H54 (cell line): Measurements from ENCODE around the gene METTL21A.

Experiments used
- DNase-seq: peaks from one replicate; pipeline ENCODE4 v3.0.0; 2011; ENCODE audit warnings: low spot score, mixed read lengths; ENCODE audit not compliant: insufficient read length
- FAIRE-seq: peaks from 3 replicates; lab custom pipeline; 2011; peaks lifted over from hg19 to GRCh38; lab: Jason Lieb, UNC
- POLR2A ChIP-seq: IDR thresholded peaks from 2 replicates; pipeline ENCODE4 v1.6.1; 2011; ENCODE audit warnings: low read depth, mild to moderate bottlenecking, low read length

Gene METTL21A

DNA sequence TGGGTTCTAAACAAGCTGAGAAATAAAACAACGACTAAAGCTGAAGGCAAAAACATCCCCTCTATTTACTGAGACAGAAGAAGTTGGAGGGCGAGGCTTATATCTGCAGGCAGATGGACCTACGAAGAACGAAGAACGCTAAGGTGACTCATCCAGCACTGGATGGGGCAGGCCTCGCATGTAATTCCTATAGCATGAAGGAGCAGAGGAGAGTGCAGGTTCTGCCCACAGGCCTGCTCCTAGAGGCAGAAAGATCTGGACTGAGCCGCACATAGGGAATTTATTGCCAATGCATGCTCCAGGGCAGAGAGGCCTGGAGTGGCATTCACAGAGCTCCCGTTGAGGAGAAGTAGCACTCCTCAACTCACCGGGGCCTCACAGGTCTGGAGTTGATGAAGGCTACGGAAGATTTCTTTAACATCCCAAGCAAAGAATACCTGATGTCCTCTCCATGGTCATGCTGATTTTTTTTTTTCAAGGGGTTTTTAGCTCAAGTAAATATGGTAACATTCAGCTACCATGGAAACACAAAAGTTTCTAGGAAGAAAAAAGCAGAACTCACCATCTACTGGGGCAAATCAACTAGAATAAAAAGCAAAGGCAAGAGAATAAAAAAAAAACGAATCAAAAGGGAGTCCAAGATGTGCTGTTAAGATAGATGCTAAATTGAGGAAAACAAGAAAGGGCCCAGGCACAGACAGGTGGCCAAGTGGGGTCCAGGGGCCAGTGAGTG lies 10.4 kb upstream of the METTL21A start:
- no peak for TF ChIP-seq POLR2A
- no peak for DNase-seq
- no peak for FAIRE-seq

DNA sequence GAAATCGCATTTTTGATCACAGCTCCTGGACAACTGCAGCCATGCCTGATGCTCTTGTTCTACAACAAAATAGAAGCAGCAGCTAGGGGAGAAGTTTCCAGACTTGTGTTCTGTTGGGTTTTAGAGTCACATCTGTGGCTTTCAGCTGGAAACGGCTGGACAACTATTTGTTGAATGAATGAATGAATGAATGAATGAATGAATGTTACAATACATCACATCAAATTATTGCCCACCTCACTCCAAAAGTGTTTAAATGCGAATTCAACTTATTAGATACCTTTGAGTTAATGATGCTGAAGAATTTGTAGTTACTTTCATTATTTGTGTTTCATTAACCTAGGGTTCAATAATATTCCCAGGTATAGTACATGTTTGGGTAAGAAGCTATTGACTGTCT lies 8.5 kb upstream of the METTL21A start:
- TF ChIP-seq POLR2A = no peak
- no peak for DNase-seq
- FAIRE-seq = no peak

DNA sequence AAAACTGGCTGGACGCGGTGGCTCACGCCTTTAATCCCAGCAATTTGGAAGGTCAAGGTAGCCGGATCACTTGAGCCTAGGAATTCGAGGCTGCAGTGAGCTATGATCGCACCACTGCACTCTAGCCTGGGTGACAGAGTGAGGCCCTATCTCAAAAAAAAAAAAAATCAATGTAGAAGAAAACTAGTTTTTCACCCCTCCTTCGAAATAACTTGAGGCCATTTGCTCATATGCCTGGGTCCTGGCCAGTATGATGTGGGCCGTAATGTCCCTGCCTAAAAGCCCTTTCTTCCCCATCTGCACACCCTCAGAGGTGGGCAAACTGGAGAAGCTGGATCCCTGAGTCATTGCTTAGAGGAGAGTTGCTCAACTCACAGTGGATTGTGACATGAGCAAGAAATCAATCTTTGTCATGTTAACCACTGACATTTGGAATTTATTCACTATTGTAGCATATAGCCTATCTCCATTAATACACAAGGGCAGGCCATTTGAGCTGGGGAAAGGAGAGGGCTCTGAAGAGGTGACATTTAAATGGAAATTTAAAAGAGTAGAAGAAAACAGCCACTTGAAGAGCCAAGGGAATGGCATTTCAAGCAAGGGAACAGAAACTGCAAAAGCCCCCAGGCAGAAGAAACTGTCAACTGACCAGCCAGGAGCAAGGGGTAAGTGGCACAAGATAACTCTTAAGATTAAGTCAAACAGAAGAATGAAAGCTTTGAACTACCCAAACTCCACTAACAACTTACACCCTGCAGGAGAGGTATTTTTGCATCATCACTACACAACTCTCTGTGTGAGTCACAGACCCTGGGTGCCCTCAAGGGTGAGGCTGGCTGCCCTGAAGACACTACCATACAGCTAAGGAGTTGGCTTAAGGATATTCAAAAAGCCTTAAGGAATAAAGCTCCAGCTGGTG lies 7.6 kb upstream of the METTL21A start:
- FAIRE-seq = peak; percentile 95
- peak; percentile 52 for DNase-seq
- TF ChIP-seq POLR2A = no peak

DNA sequence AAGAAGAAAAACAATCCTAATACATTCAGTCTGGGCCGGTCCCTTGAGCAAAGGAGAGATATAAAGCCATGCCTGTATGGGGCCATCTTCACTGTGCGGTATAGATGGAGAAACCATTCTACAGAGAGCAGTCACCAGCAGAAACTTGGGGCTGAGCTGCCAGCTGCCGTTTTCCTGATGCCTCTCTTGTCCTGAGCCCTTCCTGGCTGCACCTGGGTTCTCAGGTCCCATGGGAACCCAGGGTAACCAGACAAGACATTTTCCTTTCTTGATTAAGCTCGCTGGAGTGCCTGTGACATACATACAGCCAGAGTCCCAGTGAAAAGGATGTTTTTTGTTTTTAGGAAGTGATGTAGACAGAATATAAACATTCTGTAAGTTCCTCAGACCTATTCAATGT lies 5.3 kb upstream of the METTL21A start:
- TF ChIP-seq POLR2A = no peak
- FAIRE-seq = no peak
- no peak for DNase-seq

DNA sequence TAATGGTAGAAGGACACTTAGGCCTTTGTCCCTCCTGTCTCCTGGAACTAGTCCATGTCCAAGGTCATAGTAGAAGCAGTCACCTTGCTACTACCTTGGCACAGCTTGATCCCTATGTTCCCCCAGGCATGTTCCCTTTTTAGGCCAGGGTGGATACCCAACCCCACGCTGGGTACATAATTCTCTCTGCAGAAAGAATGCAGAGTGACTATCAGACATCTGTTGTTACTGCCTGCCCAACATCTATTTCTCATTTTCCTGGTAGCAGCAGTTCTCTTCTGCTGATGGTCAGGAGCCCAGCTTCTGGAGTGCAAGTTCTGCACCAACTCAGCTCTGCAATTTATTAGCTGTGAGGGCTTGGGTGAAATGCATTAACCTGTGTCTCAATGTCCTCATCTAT lies 4.4 kb upstream of the METTL21A start:
- no peak for DNase-seq
- no peak for TF ChIP-seq POLR2A
- no peak for FAIRE-seq

DNA sequence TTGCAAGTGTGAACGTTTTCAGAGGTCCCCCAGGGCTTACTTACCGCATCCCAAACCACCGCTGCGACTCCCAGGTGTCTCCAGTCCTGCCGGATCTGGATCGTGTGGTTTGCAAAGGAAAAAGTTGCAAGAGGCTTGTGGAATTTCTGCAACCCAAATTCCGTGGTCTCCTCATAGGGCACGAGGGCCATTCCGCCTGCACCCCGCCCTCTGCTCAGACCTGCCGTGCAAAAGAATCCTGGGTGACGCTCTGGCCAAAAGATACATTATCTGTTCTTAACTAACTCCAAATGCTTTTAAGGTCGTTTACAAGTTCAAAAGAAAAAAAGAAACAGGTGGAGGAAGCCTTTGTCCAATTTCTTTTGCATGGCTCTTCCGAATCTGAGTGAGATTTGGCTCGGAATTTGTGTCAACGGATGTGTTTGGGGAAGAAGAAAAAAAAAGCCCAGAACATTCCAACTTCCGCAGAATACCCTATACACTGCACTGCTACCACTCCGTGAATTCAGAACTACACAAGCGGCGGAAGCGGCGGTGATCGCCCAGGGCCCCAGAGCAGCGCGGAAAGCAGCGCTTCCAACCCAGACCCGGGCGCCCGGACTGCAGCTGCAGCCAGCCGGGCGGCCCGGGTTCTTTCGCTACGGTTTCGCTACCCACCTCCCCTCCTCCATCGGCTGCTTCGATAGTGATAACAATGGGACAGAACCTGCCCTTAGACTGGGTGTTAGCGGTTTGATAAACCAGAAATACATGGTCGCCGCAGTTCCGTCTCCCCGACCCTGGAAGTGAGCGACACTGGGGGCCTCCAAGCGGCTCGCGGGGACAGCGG lies 795 bp downstream of the METTL21A start:
- FAIRE-seq = no peak
- DNase-seq = peak; percentile 30
- peak; percentile 43; the same call in 1 of the 2 replicates for TF ChIP-seq POLR2A

DNA sequence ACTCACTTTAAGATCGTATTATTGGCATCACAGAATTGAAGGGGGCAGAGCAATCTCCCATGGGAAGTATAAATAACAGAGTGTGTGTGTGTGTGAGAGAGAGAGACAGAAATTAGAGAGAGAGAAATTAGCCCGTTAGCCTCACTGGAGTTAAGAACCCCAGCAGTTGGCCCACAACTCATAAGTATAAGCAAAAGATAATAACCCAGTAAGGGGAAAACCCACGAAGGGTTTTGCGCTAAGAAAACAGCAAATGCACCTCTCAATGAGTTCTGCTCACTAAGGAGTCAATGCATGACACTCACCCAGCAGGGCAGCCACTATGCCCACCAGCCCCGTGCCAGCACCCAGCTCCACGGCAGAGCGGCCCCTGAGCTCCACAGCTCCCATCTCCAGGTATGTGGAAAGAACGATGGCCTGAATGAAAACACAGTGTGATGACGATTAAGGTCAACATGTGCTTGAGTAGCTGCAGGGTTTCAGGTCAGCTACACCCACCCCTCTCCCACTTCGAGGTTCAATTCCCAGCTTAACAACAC lies 3.6 kb downstream of the METTL21A start:
- FAIRE-seq (no peak), DNase-seq (no peak)
- no peak for TF ChIP-seq POLR2A

DNA sequence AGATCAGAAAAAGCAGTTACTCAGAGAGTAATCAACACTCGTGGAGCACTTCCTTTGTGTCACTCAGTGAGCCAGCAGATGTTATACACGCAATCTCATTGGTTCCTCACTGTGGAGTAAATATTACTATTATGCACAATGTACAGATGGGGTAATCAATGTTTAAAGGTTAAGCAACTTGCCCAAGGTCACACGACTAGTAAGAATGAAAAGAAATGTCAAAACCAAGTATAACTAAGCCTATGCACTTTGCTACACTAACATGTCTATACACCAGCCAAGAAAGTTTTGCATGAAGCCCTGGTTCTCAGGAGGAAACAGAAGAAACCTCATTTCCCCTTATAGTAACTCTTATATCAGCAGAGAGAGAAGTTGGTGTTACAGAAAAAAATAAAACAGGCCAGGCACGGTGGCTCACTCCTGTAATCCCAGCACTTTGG lies 5.4 kb downstream of the METTL21A start:
- no peak for FAIRE-seq
- TF ChIP-seq POLR2A = no peak
- no peak for DNase-seq

DNA sequence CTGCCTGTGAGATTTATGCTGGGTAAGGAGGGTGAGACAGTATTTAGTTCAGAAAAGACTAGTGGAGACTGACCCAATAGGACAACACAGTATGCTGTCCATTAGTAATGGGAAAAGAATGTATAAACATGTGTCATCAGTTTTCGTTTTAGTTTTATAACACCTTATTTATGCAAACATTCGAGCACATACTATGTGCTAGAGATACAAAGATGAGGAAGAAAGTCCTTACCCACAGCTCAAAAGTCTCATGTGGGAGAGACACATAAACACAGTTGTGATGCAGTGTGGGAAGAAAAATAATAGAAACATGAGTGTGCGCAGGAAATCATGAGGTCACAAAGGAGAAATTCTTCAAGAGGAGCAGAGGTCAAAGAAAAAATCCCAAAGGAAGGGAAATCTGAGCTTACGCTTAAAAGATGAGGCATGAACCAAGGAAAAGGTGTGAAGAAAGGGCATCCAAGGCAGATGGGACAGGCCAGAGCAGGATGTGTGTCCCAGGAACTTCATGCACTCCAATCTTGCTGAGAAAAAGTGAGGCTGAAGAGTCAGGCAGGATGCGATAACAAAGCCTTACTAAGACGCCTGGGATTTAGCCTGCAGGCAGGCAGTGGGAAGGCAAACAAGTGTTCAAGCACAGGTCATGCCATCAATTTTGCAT lies 8.1 kb downstream of the METTL21A start:
- peak; percentile 42 for DNase-seq
- peak; percentile 88 for FAIRE-seq
- no peak for TF ChIP-seq POLR2A

DNA sequence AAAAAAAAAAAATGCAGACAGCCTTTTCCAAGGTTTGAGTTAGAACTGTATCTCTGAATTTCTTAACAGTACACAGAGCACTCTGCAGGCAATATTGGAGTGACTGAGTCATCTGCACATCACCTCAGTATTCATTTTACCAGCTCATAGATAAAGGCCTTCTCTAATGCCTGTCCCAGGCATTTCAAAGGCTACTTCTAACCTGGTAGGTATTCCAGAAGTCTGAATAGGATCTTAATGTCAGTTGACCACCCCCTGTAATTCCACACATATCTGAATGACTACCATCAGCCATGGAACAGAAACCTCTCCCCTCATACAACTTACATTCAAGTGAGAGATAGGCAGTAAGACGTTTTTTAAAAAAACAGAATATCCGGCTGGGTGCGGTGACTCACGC lies 9.0 kb downstream of the METTL21A start:
- FAIRE-seq (peak; percentile 75), DNase-seq (peak; percentile 13)
- TF ChIP-seq POLR2A = no peak

DNA sequence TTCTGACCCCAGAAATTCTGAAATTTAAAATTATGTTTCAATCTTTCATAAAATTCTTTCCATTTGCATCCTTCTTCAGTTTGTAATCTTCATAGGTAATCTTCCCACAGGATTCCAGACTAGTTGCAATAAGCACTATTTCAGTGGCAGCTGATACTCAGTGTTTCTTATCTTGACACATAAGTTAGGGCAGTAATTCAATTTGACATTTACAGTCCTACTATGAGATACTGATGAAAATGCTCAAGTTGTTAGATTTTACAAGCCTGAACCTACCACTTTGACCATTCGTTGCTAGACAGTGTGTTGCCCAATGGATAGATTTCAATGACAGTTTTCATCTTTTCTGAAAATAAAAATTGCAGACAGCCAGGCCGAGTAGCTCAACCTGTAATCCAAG lies 10.4 kb downstream of the METTL21A start:
- TF ChIP-seq POLR2A = no peak
- FAIRE-seq (no peak), DNase-seq (no peak)

DNA sequence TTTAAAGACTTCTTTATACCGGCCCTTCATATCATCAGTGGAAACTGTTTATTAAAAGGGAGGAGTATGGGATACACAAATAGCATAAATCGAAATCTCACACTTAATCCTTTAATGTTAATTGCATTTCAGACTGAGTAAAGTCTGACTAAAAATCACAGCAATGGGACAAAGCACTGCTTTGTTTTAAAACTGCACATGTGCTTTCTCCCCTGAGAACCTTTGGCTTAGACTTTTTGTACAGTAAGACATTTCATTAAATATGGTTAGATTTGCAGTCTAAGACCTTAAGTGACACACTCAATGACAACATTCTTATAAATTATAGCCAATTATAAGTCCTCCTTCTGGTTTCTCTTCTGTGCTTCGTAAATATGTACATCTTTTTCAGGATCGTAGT lies 12.5 kb downstream of the METTL21A start:
- no peak for TF ChIP-seq POLR2A
- DNase-seq = no peak
- FAIRE-seq = no peak

DNA sequence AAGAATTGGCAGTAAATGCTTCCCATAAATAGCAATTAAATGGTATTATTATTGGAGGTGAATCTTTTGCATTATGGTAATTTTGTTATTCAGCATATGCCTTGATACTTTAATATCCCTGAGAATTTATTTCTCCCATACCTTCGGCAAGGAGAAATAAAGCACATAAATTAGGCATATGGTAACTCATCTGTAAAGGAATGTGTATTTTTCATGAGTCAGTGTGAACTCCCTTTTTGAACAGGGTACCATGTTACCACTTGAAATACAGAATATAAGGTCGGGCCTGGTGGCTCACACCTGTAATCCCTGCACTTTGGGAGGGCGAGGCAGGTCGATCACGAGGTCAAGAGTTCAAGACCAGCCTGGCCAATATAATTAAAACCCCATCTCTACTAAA lies 18.4 kb downstream of the METTL21A start:
- TF ChIP-seq POLR2A = no peak
- FAIRE-seq (no peak), DNase-seq (no peak)
